Heart right ventricle (tissue), 16 donors: ENCODE data around the gene PIGW. TPM values are rescaled to one million over a fixed set of nuclear protein-coding genes. Genes with fewer than 3 reads are reported as not detected.

Experiments used
- ATAC-seq, 8 donors: fragments of 200-7000 bp; cut with Tn5 transposase; one replicate each; pipeline ENCODE4 v1.9.1; 2020; ENCODE audit warnings: mild to moderate bottlenecking in 8 of 8, moderate library complexity in 8 of 8, moderate number of reproducible peaks in 1 of 8
- DNase-seq, 2 donors: peaks; one replicate each; pipeline ENCODE4 v3.0.0-alpha.2; 2020
- H3K27ac ChIP-seq, 10 donors: fragments of 200-600 bp; sonication (generic) in 2 of 10; one replicate each; pipeline versions ENCODE4 v1.5.0 to v1.8.0; 2020 to 2022; ENCODE audit warnings: mild to moderate bottlenecking in 3 of 10
- H3K27me3 ChIP-seq, 7 donors: fragments of 200-600 bp; one replicate each; pipeline ENCODE4 v1.8.0; 2021 to 2022; ENCODE audit warnings: mild to moderate bottlenecking in 2 of 7
- H3K36me3 ChIP-seq, 9 donors: fragments of 200-600 bp; sonication (generic) in 1 of 9; one replicate each; pipeline versions ENCODE4 v1.5.0 to v1.8.0; 2020 to 2022; ENCODE audit warnings: mild to moderate bottlenecking in 2 of 9
- H3K4me1 ChIP-seq, 9 donors: fragments of 200-600 bp; sonication (generic) in 1 of 9; one replicate each; pipeline versions ENCODE4 v1.5.0 to v1.8.0; 2020 to 2022; ENCODE audit warnings: mild to moderate bottlenecking in 4 of 9
- H3K4me3 ChIP-seq, 10 donors: fragments of 200-600 bp; sonication (generic) in 2 of 10; one replicate each; pipeline versions ENCODE4 v1.5.0 to v1.8.0; 2020 to 2022; ENCODE audit warnings: mild to moderate bottlenecking in 7 of 10, moderate library complexity in 2 of 10
- H3K9me3 ChIP-seq, 11 donors: fragments of 200-600 bp in 10 of 11; sonication (generic) in 2 of 11; one replicate each; pipeline versions ENCODE4 v1.5.0 to v1.8.0; 2013 to 2022; ENCODE audit warnings: mild to moderate bottlenecking in 2 of 11, control low read depth in 1 of 11, moderate library complexity in 1 of 11
- WGBS, 2 donors: extraction: QIAGEN DNeasy Blood & Tissue Kit; methylation state at CpG; one replicate each; pipeline ENCODE4 v1.1.7; 2013; ENCODE audit warnings: inconsistent platforms in 1 of 2; 5-methylcytosine and 5-hydroxymethylcytosine counted together
- intact Hi-C, 10 donors: fragments of 100-400 bp; cut with DNase I; formaldehyde crosslinking; loops; one replicate each; pipeline versions ENCODE4 v1.11.1 to v1.14.2; 2022
- polyA plus RNA-seq, 2 donors: library from polyadenylated mRNA; stranded (reverse); fragments of 200-250 nt; gene quantifications; one replicate each; pipeline ENCODE4 v1.2.3, GENCODE V29; 2013
- total RNA-seq, 10 donors: library from RNA; stranded (reverse); fragmentation: NEBNext Ultra II Directional in 3 of 10; extraction: Animal tissue kit (Norgen Biotek cat#: 25700) in 3 of 10; gene quantifications; one replicate each; pipeline versions ENCODE4 v1.2.1 to v1.2.4, GENCODE V29; 2021 to 2023
- TF ChIP-seq, protein P1 (sequence below), 9 donors: fragments of 200-600 bp; sonication (generic) in 2 of 9; IDR thresholded peaks; one replicate each; pipeline versions ENCODE4 v1.5.0 to v1.8.0; 2021 to 2022; ENCODE audit warnings: antibody characterized with exemption in 9 of 9, mild to moderate bottlenecking in 5 of 9, moderate library complexity in 1 of 9
- donor health status: Arrhythmogenic right ventricular cardiomyopathy.
- donor health status: ischemic (EF 13 %, LVEDD 7.1; RV severe dilation, severe dysfunction).
- donor health status: healthy with polysubstance abuse.
- donor health status: DM: no; HTN: yes; CAD: no.
- donor health status: DM: no; HTN: no; CAD: no.
- donor health status: ischemic (EF 25% LVEDD 6.9; RV normal size, moderate dysfunction).
- donor health status: ischemic (EF 25% LVEDD 5.7; RV mildly dilated, moderate dysfunction).
- donor health status: healthy.
- donor health status: DM: yes; HTN: yes; CAD: no.
- donor health status: Ischemic cardiomyopathy.
- donor health status: ischemic (EF 35%, LVEDD 5.7; RV mildly dilated, moderate dysfunction).
- donor health status: nonischemic (EF 11% LVEDD 7.7; RV severe dilation, severe dysfunction).
- donor health status: DM: yes; HTN: yes; CAD: no.
- donor health status: PGD.
- donor health status: ischemic (EF 29% LVEDD 5.4; RV normal size, mild dysfunction).
- donor health status: nonischemic (EF 23%, LVEDD 6.1; RV moderate dilation, normal function).

The PIGW gene
- total and polyA plus RNA-seq, 12 donors: 2.5 to 10.2 (median 6.2) TPM

DNA sequence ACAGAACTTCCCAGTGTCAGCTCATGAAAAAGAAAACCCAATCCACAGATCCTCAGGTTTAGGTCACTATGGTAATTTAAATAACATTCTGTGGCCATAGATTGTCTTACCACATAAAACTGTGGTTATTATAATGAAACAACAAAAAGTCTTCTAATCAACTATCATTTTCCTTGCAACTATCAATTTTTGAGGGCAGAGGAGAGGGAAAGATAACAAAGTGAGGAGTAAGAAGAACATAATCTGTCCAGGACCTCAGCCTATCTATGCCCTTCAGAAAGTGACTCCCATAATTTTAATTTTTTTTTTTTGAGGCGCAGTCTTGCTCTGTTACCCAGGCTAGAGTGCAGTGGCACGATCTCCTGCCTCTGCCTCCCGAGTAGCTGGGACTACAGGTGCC lies 5.9 kb downstream of the PIGW start:
- WGBS, 2 donors: 98 to 100% methylated on average over 3 of the region's 3 CpGs

DNA sequence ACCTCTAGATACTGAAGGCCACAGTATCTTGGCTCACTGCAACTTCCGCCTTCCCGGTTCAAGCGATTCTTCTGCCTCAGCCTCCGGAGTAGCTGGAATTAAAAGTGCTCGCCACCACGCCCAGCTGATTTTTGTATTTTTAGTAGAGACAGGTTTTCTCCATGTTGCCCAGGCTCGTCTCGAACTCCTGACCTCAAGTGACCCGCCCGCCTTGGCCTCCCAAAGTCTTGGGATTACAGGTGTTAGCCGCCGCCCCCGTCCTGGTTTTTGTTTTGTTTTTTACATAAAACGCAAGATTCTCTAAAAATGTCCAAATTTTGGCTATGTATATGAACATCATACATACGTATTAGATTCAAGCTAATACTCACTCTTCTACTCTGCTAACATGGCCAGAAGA lies 8.0 kb downstream of the PIGW start:
- ATAC-seq: no peak
- intact Hi-C loops: loop anchor here in 2 of 10 donors (10.0 kb wide), 2 partner anchors 52 to 58 kb away; partner anchors contain the start of genes DHRS11 (in 1 of the 2) and ZNHIT3 (in 1 of the 2)
- 97 to 99% methylated on average over 15 of the region's 15 CpGs for WGBS, 2 donors

More for the DNA sequence above, 5.9 kb downstream of the PIGW start:
- Histone ChIP-seq H3K9me3 (no peaks in the 10 kb centered on the region), H3K4me1 (peaks cover 4 to 27% (median 16%) of the 10 kb centered on the region in 9 donors), H3K4me3 (no peak overlapping the region), H3K36me3 (peaks cover 0 to 42% (median 9%) of the 10 kb centered on the region in 9 donors), H3K27ac (no peak overlapping the region), H3K27me3 (no peaks in the 10 kb centered on the region)
- TF ChIP-seq, protein P1, sequence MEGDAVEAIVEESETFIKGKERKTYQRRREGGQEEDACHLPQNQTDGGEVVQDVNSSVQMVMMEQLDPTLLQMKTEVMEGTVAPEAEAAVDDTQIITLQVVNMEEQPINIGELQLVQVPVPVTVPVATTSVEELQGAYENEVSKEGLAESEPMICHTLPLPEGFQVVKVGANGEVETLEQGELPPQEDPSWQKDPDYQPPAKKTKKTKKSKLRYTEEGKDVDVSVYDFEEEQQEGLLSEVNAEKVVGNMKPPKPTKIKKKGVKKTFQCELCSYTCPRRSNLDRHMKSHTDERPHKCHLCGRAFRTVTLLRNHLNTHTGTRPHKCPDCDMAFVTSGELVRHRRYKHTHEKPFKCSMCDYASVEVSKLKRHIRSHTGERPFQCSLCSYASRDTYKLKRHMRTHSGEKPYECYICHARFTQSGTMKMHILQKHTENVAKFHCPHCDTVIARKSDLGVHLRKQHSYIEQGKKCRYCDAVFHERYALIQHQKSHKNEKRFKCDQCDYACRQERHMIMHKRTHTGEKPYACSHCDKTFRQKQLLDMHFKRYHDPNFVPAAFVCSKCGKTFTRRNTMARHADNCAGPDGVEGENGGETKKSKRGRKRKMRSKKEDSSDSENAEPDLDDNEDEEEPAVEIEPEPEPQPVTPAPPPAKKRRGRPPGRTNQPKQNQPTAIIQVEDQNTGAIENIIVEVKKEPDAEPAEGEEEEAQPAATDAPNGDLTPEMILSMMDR (IDR thresholded peaks at IDR 0.05): no peak
- intact Hi-C loops: loop anchor here in 2 of 10 donors (10.0 kb wide), 2 partner anchors 54 to 56 kb away; partner anchors contain the start of genes DHRS11 (in 1 of the 2) and ZNHIT3 (in 1 of the 2)
- ATAC-seq (no peak), DNase-seq (no peak)

DNA sequence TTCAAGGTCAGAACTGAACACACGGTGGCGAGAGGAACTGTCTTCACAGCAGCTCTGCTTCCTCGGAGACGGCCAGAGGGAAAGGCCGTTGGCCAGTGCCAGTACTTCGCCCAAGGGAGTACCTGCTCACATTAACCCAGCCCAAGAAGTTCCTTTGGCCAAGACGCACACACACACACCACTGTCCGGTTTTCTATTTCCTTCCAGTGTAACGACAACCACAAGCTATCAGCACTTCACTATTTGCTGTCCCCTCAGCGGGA lies 9.2 kb downstream of the PIGW start:
- peak overlapping the region; percentile 97 to 100 (median 100) for H3K27ac ChIP-seq
- ATAC-seq (peak in 7 of 8 donors; percentile 0 to 21 (median 6)), DNase-seq (peak in 1 of 2 donors; percentile 26)
- peaks cover 16 to 47% (median 40%) of the 10 kb centered on the region in 9 donors for H3K4me1 ChIP-seq
- H3K27me3 ChIP-seq: no peaks in the 10 kb centered on the region
- peak overlapping the region; percentile 69 to 98 (median 86) for H3K4me3 ChIP-seq
- H3K36me3 ChIP-seq: peaks cover 0 to 40% (median 0%) of the 10 kb centered on the region in 9 donors
- TF ChIP-seq, protein P1 (IDR thresholded peaks at IDR 0.05): peak in 3 of 9 donors; percentile 21 to 32 (median 26)
- intact Hi-C loops: loop anchor here in 2 of 10 donors (10.0 kb wide), 2 partner anchors 51 to 59 kb away; partner anchors contain the start of genes DHRS11 (in 1 of the 2) and ZNHIT3 (in 1 of the 2)
- H3K9me3 ChIP-seq: no peaks in the 10 kb centered on the region
- 0 to 1% methylated on average over 10 of the region's 10 CpGs for WGBS, 2 donors

More for the DNA sequence above, 8.0 kb downstream of the PIGW start:
- Histone ChIP-seq H3K9me3 (no peaks in the 10 kb centered on the region), H3K4me3 (no peak overlapping the region), H3K27ac (no peak overlapping the region), H3K27me3 (no peaks in the 10 kb centered on the region), H3K4me1 (peaks cover 11 to 40% (median 28%) of the 10 kb centered on the region in 9 donors), H3K36me3 (peaks cover 0 to 47% (median 0%) of the 10 kb centered on the region in 9 donors)
- TF ChIP-seq, protein P1 (IDR thresholded peaks at IDR 0.05): no peak
- DNase-seq: no peak

DNA sequence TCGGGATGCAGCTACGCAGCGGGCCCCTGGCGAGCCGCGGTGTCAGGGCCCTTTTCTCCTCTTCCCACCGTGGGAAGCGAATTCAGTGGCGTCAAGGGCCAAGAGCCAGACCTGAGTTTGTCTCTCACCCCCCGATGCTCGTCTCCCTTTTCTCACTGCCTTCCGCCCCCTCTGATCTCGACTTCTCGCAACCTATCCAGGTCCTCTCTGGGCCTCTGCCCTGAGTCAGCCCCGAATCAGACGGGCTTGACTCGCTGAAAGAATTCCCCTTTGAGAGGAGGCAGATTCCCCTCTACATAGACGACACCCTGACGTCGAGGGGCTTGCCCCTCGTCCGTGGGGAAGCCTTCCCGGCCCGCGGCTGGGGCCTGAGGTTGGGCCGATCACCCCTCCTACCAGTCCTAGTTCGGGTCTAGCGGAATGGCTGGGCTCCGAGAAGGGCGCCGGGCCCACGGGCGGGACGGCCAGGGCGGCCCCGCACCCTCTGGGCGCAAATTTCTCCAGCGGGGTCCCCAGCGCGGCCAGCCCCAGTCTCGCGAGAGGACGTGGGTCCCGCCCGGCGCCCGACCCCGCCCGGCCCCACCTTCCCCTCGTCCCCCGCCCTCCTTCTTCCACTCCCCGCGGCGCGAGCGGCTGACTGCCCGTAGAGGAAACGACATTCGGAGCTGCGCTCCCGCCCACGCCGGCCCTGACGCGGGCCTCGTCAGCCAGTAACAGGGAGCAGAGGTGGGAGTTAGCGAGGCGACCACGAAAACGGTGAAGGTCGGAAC lies 9.7 kb downstream of the PIGW start, which contains the start of gene GGNBP2:
Gene GGNBP2 (plus strand): TSS at position 613 of the 770 bp plus-strand sequence. CDS start 806 bp downstream, outside the sequence.
- ATAC-seq (peak; percentile 89 to 95 (median 92)), DNase-seq (peak; percentile 95 to 96)
- TF ChIP-seq, protein P1 (IDR thresholded peaks at IDR 0.05): no peak
- WGBS, 2 donors: 0 to 1% methylated on average over 70 to 71 of the region's 71 CpGs
- Histone ChIP-seq H3K36me3 (peaks cover 0 to 36% (median 0%) of the 10 kb centered on the region in 9 donors), H3K4me3 (peak within 1 kb of the TSS; percentile 69 to 98 (median 86)), H3K4me1 (peaks cover 16 to 52% (median 44%) of the 10 kb centered on the region in 9 donors), H3K27me3 (no peaks in the 10 kb centered on the region), H3K27ac (peak within 1 kb of the TSS; percentile 97 to 100 (median 100)), H3K9me3 (no peaks in the 10 kb centered on the region)
- intact Hi-C loops: loop anchor here in 6 of 10 donors (5.0 to 10.0 kb wide), 3 partner anchors 48 to 60 kb away; partner anchors contain the start of genes DHRS11 (in 6 of the 6) and ZNHIT3 (in 1 of the 6)
